Right lobe of liver (tissue), 6 donors: ENCODE measurements around the gene PSMC5. TPM values are rescaled to one million over a fixed set of nuclear protein-coding genes. Genes with fewer than 3 reads are reported as not detected.

Experiments
- ATAC-seq, 4 donors: fragments of 200-7000 bp; cut with Tn5 transposase; one replicate each; pipeline ENCODE4 v1.9.1; 2020; ENCODE audit warnings: mild to moderate bottlenecking in 4 of 4, moderate library complexity in 4 of 4
- DNase-seq, 3 donors: peaks; one replicate each; pipeline ENCODE4 v3.0.0-alpha.2; 2020
- H3K27ac ChIP-seq, 3 donors: fragments of 200-600 bp; one replicate each; pipeline ENCODE4 v1.8.0; 2022
- H3K27me3 ChIP-seq, 2 donors: fragments of 200-600 bp; one replicate each; pipeline ENCODE4 v1.8.0; 2022
- H3K36me3 ChIP-seq, 4 donors: fragments of 200-600 bp; sonication (generic) in 1 of 4; one replicate each; pipeline versions ENCODE4 v1.5.1 to v1.8.0; 2017 to 2022; ENCODE audit warnings: control low read depth in 1 of 4
- H3K4me1 ChIP-seq, 4 donors: fragments of 200-600 bp; sonication (generic) in 1 of 4; one replicate each; pipeline versions ENCODE4 v1.5.1 to v1.8.0; 2017 to 2022; ENCODE audit warnings: control low read depth in 1 of 4
- H3K4me3 ChIP-seq, 3 donors: fragments of 200-600 bp; one replicate each; pipeline ENCODE4 v1.8.0; 2022
- H3K9me3 ChIP-seq, 4 donors: fragments of 200-600 bp; sonication (generic) in 1 of 4; one replicate each; pipeline versions ENCODE4 v1.5.1 to v1.8.0; 2017 to 2022; ENCODE audit warnings: control low read depth in 1 of 4
- POLR2A ChIP-seq: fragments of 450-650 bp; IDR thresholded peaks from one replicate; pipeline ENCODE4 v1.6.1; 2017; ENCODE audit warnings: antibody characterized with exemption, mild to moderate bottlenecking
- WGBS: methylation state at CpG from one replicate; pipeline ENCODE4 v1.1.6; 2018; ENCODE audit warnings: low coverage, low lambda C conversion rate; ENCODE audit not compliant: insufficient coverage; ENCODE audit errors: missing lambda C conversion rate; 5-methylcytosine and 5-hydroxymethylcytosine counted together
- intact Hi-C, 2 donors: fragments of 100-400 bp; cut with DNase I; formaldehyde crosslinking; loops; one replicate each; pipeline versions ENCODE4 v1.11.2 to v1.14.1; 2022
- total RNA-seq, 6 experiments: library from RNA; depleted of rRNA in 2 of 6; stranded (reverse); fragments of >200 nt in 2 of 6; fragmentation: NEBNext Ultra II Directional in 3 of 6; extraction: Animal tissue kit (Norgen Biotek cat#: 25700) in 3 of 6; gene quantifications; one replicate each; pipeline versions ENCODE4 v1.1.0 to v1.2.4, GENCODE V29; 2016 to 2023
- TF ChIP-seq, protein P1 (sequence below), 4 donors: fragments of 200-600 bp in 3 of 4; fragments of 450-650 bp in 1 of 4; IDR thresholded peaks; one replicate each; pipeline versions ENCODE4 v1.5.1 to v1.8.0; 2016 to 2022; ENCODE audit warnings: antibody characterized with exemption in 4 of 4, mild to moderate bottlenecking in 2 of 4
- donor health status: DM: no; HTN: yes; CAD: no.
- donor health status: DM: no; HTN: no; CAD: no.
- donor health status: DM: no; HTN: no; CAD: no.
- donor health status: DM: no; HTN: yes; CAD: no.
- donor health status: DM: no; HTN: yes; CAD: no.

The PSMC5 gene
- total RNA-seq, 6 experiments from 2014 or later: 52.7 to 70.9 (median 66.5) TPM

DNA sequence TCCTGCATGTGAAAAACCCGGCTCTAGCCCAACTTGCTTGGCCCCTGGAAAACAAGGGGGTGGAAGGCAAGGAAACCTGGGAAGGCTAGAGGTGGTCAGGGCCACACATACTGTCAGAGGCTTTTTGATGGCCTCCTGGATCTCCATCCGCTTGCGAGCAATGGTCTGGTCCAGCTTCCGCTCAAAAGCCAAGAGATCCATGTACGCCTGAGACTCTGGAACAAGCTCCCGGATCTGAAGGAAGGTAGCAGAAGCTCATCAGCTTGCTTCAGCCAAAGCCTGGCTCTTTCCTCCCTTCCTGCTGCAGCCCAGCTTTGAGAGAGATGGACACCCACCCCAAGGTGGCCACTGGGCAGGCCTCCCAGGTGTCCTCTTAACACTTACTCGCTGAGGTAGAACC lies 9.6 kb downstream of the PSMC5 start:
- peaks cover 3 to 50% (median 26%) of the 10 kb centered on the region in 4 donors for H3K36me3 ChIP-seq
- no peaks in the 10 kb centered on the region for H3K9me3 ChIP-seq
- no peaks in the 10 kb centered on the region for H3K27me3 ChIP-seq
- no peak for TF ChIP-seq POLR2A
- TF ChIP-seq, protein P1, sequence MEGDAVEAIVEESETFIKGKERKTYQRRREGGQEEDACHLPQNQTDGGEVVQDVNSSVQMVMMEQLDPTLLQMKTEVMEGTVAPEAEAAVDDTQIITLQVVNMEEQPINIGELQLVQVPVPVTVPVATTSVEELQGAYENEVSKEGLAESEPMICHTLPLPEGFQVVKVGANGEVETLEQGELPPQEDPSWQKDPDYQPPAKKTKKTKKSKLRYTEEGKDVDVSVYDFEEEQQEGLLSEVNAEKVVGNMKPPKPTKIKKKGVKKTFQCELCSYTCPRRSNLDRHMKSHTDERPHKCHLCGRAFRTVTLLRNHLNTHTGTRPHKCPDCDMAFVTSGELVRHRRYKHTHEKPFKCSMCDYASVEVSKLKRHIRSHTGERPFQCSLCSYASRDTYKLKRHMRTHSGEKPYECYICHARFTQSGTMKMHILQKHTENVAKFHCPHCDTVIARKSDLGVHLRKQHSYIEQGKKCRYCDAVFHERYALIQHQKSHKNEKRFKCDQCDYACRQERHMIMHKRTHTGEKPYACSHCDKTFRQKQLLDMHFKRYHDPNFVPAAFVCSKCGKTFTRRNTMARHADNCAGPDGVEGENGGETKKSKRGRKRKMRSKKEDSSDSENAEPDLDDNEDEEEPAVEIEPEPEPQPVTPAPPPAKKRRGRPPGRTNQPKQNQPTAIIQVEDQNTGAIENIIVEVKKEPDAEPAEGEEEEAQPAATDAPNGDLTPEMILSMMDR (IDR thresholded peaks at IDR 0.05): no peak
- H3K27ac ChIP-seq: no peak overlapping the region
- no peak overlapping the region for H3K4me3 ChIP-seq
- intact Hi-C loops: no loop called here
- 94% methylated on average over 5 of the region's 7 CpGs for WGBS
- ATAC-seq (no peak), DNase-seq (no peak)
- H3K4me1 ChIP-seq: peaks cover 0 to 45% (median 24%) of the 10 kb centered on the region in 4 donors

DNA sequence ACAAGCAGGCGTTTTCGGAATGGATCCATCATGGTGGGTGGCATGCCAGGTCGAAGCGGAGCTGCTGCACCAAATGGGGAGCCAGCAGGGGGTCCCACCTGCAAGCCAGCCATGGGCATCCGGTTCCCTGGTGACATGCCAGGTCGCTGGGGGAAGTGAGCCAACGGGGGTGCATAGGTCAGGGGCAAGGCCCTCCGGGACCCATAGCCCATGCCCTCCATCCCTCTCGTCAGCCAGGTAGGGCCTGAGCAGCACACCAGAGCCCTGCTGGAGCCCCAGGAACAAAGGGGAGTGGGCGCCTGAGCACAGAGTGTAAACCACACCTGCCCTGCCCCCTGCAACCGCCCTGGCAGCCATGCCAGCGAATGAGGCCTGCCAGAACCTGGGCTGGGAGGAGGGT lies 10.2 kb downstream of the PSMC5 start:
- whole genome bisulfite sequencing: 0% methylated on average over 1 of the region's 12 CpGs
- H3K4me3 ChIP-seq: no peak overlapping the region
- no peaks in the 10 kb centered on the region for H3K27me3 ChIP-seq
- TF ChIP-seq POLR2A: no peak
- TF ChIP-seq, protein P1 (IDR thresholded peaks at IDR 0.05): no peak
- peaks cover under 1 to 45% (median 24%) of the 10 kb centered on the region in 4 donors for H3K4me1 ChIP-seq
- H3K36me3 ChIP-seq: peaks cover 0 to 44% (median 20%) of the 10 kb centered on the region in 4 donors
- ATAC-seq: no peak
- H3K9me3 ChIP-seq: peaks cover 0 to under 1% (median 0%) of the 10 kb centered on the region in 4 donors
- intact Hi-C loops: no loop called here
- peak overlapping the region in 2 of 3 donors; percentile 68 to 79 for H3K27ac ChIP-seq
- peak in 1 of 3 donors; percentile 59 for DNase-seq

DNA sequence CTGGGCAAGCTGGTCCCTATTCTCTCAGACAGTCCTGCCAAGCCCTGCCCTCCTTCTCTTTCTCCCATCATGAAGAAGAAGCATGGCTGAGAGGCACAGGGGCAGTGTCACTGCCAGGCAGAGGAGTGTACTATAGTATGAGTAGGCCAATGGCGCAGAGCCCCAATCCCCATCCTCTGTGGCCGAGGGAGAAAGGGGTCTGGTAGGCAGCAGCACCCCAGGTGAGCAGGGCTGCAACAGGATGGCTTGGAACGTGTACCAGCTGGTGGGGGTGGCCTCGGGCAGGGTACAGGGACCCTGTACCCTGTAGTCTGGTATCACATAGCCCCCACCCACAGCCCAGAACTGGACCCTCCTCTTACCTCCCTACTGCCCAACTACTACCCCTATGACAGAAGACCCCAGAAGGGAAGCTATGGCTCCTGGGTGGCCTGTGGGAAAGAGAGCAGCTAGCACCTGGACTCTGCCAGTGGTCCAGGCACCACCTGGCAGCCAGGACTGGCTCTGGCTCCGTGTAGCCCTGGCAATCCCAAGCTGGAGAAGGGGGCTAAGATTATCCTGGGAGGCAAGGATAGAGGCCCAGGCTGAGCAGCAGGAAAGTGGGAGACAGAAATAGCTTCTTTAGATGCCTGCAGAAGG lies 10.8 kb downstream of the PSMC5 start:
- peak overlapping the region in 1 of 3 donors; percentile 0 for H3K4me3 ChIP-seq
- H3K4me1 ChIP-seq: peaks cover 3 to 45% (median 24%) of the 10 kb centered on the region in 4 donors
- peaks cover 0 to 38% (median 15%) of the 10 kb centered on the region in 4 donors for H3K36me3 ChIP-seq
- TF ChIP-seq POLR2A: no peak
- TF ChIP-seq, protein P1 (IDR thresholded peaks at IDR 0.05): no peak
- intact Hi-C loops: no loop called here
- ATAC-seq (no peak), DNase-seq (no peak)
- peak overlapping the region in 2 of 3 donors; percentile 68 to 79 for H3K27ac ChIP-seq
- H3K9me3 ChIP-seq: peaks cover 0 to 3% (median 0%) of the 10 kb centered on the region in 4 donors
- H3K27me3 ChIP-seq: no peaks in the 10 kb centered on the region
- 0% methylated on average over 1 of the region's 5 CpGs for WGBS

DNA sequence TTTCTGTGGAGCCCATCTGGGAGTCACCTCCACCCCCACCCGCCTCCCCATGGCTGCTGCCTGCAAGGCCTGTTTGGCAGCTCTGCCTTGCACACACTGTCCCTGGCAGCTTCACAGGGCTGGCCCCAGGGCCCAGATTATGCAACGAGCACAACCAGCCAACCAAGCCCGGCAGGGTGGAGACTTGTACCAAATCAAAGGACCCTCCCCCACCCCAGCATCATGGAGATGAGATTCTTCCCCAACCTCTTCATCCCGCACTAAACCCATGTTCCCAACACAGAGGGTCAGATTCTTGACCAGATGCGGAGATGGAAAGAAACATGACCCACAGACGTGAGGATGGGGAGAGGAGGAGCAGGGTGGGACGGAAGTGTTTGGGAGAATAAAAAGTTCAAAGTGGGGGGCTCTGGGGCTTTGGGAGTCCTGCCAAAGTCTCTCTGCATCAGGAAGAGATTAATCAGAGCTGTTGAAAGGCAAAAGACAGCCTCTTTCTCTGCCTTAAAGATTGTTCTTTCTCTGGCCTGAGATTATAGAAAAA lies 11.5 kb downstream of the PSMC5 start:
- Histone ChIP-seq H3K27me3 (no peaks in the 10 kb centered on the region), H3K9me3 (peaks cover 0 to 3% (median 0%) of the 10 kb centered on the region in 4 donors), H3K4me3 (peak overlapping the region in 1 of 3 donors; percentile 0), H3K4me1 (peaks cover 3 to 47% (median 26%) of the 10 kb centered on the region in 4 donors), H3K36me3 (peaks cover 0 to 31% (median 8%) of the 10 kb centered on the region in 4 donors), H3K27ac (peak overlapping the region in 2 of 3 donors; percentile 79 to 92)
- 37% methylated on average over 4 of the region's 7 CpGs for WGBS
- ATAC-seq: peak; percentile 28 to 62 (median 52)
- TF ChIP-seq, protein P1 (IDR thresholded peaks at IDR 0.05): no peak
- peak; percentile 60 for TF ChIP-seq POLR2A
- intact Hi-C loops: no loop called here
- DNase-seq: peak; percentile 81 to 97 (median 93)
